MCF 10A (cell line): ENCODE results near the gene SLX4IP. TPM values are rescaled to one million over a fixed set of nuclear protein-coding genes. Genes with fewer than 3 reads are reported as not detected.

Experiments used
- BruUV-seq: library from RNA; stranded (reverse); fragments of 400-500 nt; replicated peaks from 2 replicates; lab custom pipeline; 2021; lab: Mats Ljungman, UMichigan
- CTCF ChIA-PET: fragments of 300-600 bp; sonication (Branson Sonifier 250); formaldehyde crosslinking; extraction: SDS; loops from one replicate; lab custom pipeline; 2021; ENCODE audit warnings: antibody characterized with exemption, inconsistent platforms; lab: Yijun Ruan, JAX
- POLR2A ChIA-PET: fragments of 300-600, 350-650 bp; sonication (Branson Sonifier 250); formaldehyde crosslinking; extraction: SDS; loops from one replicate; lab custom pipeline; 2020; ENCODE audit warnings: antibody characterized with exemption, inconsistent platforms; lab: Yijun Ruan, JAX
- DNase-seq: peaks from one replicate; pipeline ENCODE4 v3.0.0-alpha.2; 2018; ENCODE audit not compliant: unreplicated experiment
- H3K27ac Mint-ChIP-seq: one replicate; pipeline ENCODE4 v1.8.0; 2022; ENCODE audit warnings: mild to moderate bottlenecking, low read depth, mixed read lengths; ENCODE audit not compliant: unreplicated experiment
- H3K27me3 Mint-ChIP-seq: one replicate; pipeline ENCODE4 v1.8.0; 2022; ENCODE audit warnings: mixed read lengths; ENCODE audit not compliant: insufficient read depth, unreplicated experiment
- H3K36me3 Mint-ChIP-seq: one replicate; pipeline ENCODE4 v1.8.0; 2022; ENCODE audit warnings: mild to moderate bottlenecking, moderate library complexity, mixed read lengths; ENCODE audit not compliant: insufficient read depth, unreplicated experiment
- H3K4me1 Mint-ChIP-seq: one replicate; pipeline ENCODE4 v1.8.0; 2022; ENCODE audit warnings: mixed read lengths; ENCODE audit not compliant: insufficient read depth, unreplicated experiment
- H3K4me3 Mint-ChIP-seq: one replicate; pipeline ENCODE4 v1.8.0; 2022; ENCODE audit warnings: mild to moderate bottlenecking, moderate library complexity, mixed read lengths; ENCODE audit not compliant: unreplicated experiment
- H3K9me3 Mint-ChIP-seq: one replicate; pipeline ENCODE4 v1.8.0; 2022; ENCODE audit warnings: mixed read lengths; ENCODE audit not compliant: unreplicated experiment
- CTCF ChIP-seq: fragments of 200-600 bp; IDR thresholded peaks from one replicate; pipeline ENCODE4 v1.8.0; 2022; ENCODE audit warnings: antibody characterized with exemption, mild to moderate bottlenecking; ENCODE audit not compliant: unreplicated experiment
- intact Hi-C: fragments of 100-400 bp; cut with micrococcal nuclease; formaldehyde crosslinking; loops from 2 replicates; pipeline ENCODE4 v1.14.1; 2022
- total RNA-seq: library from RNA; stranded (reverse); gene quantifications from 2 replicates; pipeline ENCODE4 v1.2.3, GENCODE V29; 2022

Gene SLX4IP
- total RNA-seq, 1 experiment from 2014 or later, result 11.2 TPM

- intact Hi-C loops, result no loop called here
- Mint-ChIP-seq H3K36me3 (no peaks in the 10 kb centered on the region), H3K27me3 (no peaks in the 10 kb centered on the region), H3K9me3 (no peaks in the 10 kb centered on the region), H3K27ac (peak overlapping the region; percentile 16), H3K4me3 (no peak overlapping the region), H3K4me1 (peaks cover 17% of the 10 kb centered on the region)
- CTCF ChIA-PET, result interaction anchor here (0.6 kb wide), 1 partner anchor 397 kb away, joined by 3 read pairs; no protein-coding TSS in a partner anchor
- POLR2A ChIA-PET, result interaction anchor here (0.7 kb wide), 1 partner anchor 28 kb away, joined by 3 read pairs; no protein-coding TSS in a partner anchor
- DNase-seq, result peak; percentile 62
- no TSS peak for BruUV-seq
- no peak for TF ChIP-seq CTCF
Measured at GRCh38 chr20:10492065-10492464, 57.0 kb downstream of the SLX4IP start.

GRCh38 chr20:10492844-10493243 lies 57.7 kb downstream of the SLX4IP start:
- no peaks in the 10 kb centered on the region for H3K36me3 Mint-ChIP-seq
- BruUV-seq, result no TSS peak
- H3K4me1 Mint-ChIP-seq, result peaks cover 21% of the 10 kb centered on the region

GRCh38 chr20:10495173-10495572 lies 60.1 kb downstream of the SLX4IP start:
- no TSS peak for BruUV-seq
- no peaks in the 10 kb centered on the region for H3K27me3 Mint-ChIP-seq
- no peaks in the 10 kb centered on the region for H3K36me3 Mint-ChIP-seq

More at GRCh38 chr20:10492844-10493243, 57.7 kb downstream of the SLX4IP start:
- no peak for DNase-seq
- Mint-ChIP-seq H3K27ac (no peak overlapping the region), H3K27me3 (no peaks in the 10 kb centered on the region), H3K9me3 (no peaks in the 10 kb centered on the region), H3K4me3 (no peak overlapping the region)
- ChIA-PET POLR2A (interaction anchor here (0.7 kb wide), 1 partner anchor 29 kb away, joined by 3 read pairs; no protein-coding TSS in a partner anchor), CTCF (interaction anchor here (0.6 kb wide), 1 partner anchor 398 kb away, joined by 3 read pairs; no protein-coding TSS in a partner anchor)
- intact Hi-C loops, result no loop called here
- TF ChIP-seq CTCF, result no peak

More at GRCh38 chr20:10495173-10495572, 60.1 kb downstream of the SLX4IP start:
- Mint-ChIP-seq H3K4me1 (peaks cover 26% of the 10 kb centered on the region), H3K9me3 (no peaks in the 10 kb centered on the region), H3K4me3 (no peak overlapping the region), H3K27ac (no peak overlapping the region)
- DNase-seq, result no peak
- CTCF ChIA-PET, result interaction anchor here (0.7 to 1.6 kb wide), 2 partner anchors 17 to 41 kb away, joined by 4 read pairs; no protein-coding TSS in a partner anchor
- POLR2A ChIA-PET, result interaction anchor here (0.7 to 3.1 kb wide), 12 partner anchors 8 to 42 kb away, joined by 3 to 18 read pairs (median 3); no protein-coding TSS in a partner anchor
- intact Hi-C loops, result no loop called here
- TF ChIP-seq CTCF, result no peak
